H9 (cell line): ENCODE data around the gene AIPL1. TPM values are rescaled to one million over a fixed set of nuclear protein-coding genes. Genes with fewer than 3 reads are reported as not detected.

Source experiments
- DNase-seq: peaks from one replicate; pipeline ENCODE4 v3.0.0-alpha.2; 2017
- H2AFZ ChIP-seq: one replicate; pipeline ENCODE4 v1.6.1; 2013; ENCODE audit warnings: mild to moderate bottlenecking, low read length, control low read depth, moderate library complexity
- H2AK5ac ChIP-seq: 2 replicates; pipeline ENCODE4 v1.6.1; 2013; ENCODE audit warnings: low read length, control low read depth, mixed read lengths; ENCODE audit not compliant: insufficient read length
- H2BK120ac ChIP-seq: one replicate; pipeline ENCODE4 v1.6.1; 2013; ENCODE audit warnings: low read depth, mild to moderate bottlenecking, low read length, control low read depth, inconsistent platforms; ENCODE audit not compliant: poor library complexity, severe bottlenecking
- H2BK12ac ChIP-seq: 2 replicates; pipeline ENCODE4 v1.6.1; 2013; ENCODE audit warnings: low read length, control low read depth, mixed read lengths, low read depth; ENCODE audit not compliant: insufficient read length
- H2BK15ac ChIP-seq: 2 replicates; pipeline ENCODE4 v1.6.1; 2013; ENCODE audit warnings: low read depth, low read length, control low read depth
- H2BK20ac ChIP-seq: one replicate; pipeline ENCODE4 v1.6.1; 2013; ENCODE audit warnings: low read depth, mild to moderate bottlenecking, low read length, control low read depth, inconsistent platforms; ENCODE audit not compliant: poor library complexity, severe bottlenecking
- H2BK5ac ChIP-seq: 2 replicates; pipeline ENCODE4 v1.6.1; 2013; ENCODE audit warnings: low read length, control low read depth, mixed read lengths; ENCODE audit not compliant: insufficient read length
- H3K14ac ChIP-seq: 2 replicates; pipeline ENCODE4 v1.6.1; 2013; ENCODE audit warnings: low read length, control low read depth; ENCODE audit not compliant: insufficient read depth
- H3K18ac ChIP-seq: 2 replicates; pipeline ENCODE4 v1.6.1; 2013; ENCODE audit warnings: low read depth, mild to moderate bottlenecking, mixed read lengths, low read length, control low read depth; ENCODE audit not compliant: insufficient read length
- H3K23ac ChIP-seq: 2 replicates; pipeline ENCODE4 v1.6.1; 2013; ENCODE audit warnings: low read length, control low read depth, mixed read lengths, low read depth; ENCODE audit not compliant: insufficient read length
- H3K23me2 ChIP-seq: 2 replicates; pipeline ENCODE4 v1.6.1; 2013; ENCODE audit warnings: low read depth, mild to moderate bottlenecking, mixed read lengths, low read length, control low read depth; ENCODE audit not compliant: insufficient read length, poor library complexity, severe bottlenecking
- H3K27ac ChIP-seq: 2 replicates; pipeline ENCODE4 v1.5.1; 2013; ENCODE audit warnings: low read length, control low read depth, mixed read lengths, low read depth; ENCODE audit not compliant: insufficient read length
- H3K27me3 ChIP-seq: 2 replicates; pipeline ENCODE4 v1.6.1; 2013; ENCODE audit warnings: low read length, control low read depth, inconsistent platforms; ENCODE audit not compliant: insufficient read depth
- H3K4ac ChIP-seq: 2 replicates; pipeline ENCODE4 v1.6.1; 2013; ENCODE audit warnings: low read depth, mild to moderate bottlenecking, control low read depth, inconsistent platforms, low read length, moderate library complexity
- H3K4me1 ChIP-seq: 2 replicates; pipeline ENCODE4 v1.6.1; 2013; ENCODE audit warnings: low read length, control low read depth, inconsistent platforms; ENCODE audit not compliant: insufficient read depth
- H3K4me2 ChIP-seq: 2 replicates; pipeline ENCODE4 v1.6.1; 2013; ENCODE audit warnings: low read length, control low read depth, mixed read lengths; ENCODE audit not compliant: insufficient read length, insufficient read depth
- H3K56ac ChIP-seq: 2 replicates; pipeline ENCODE4 v1.6.1; 2013; ENCODE audit warnings: low read depth, mild to moderate bottlenecking, mixed read lengths, low read length, control low read depth; ENCODE audit not compliant: insufficient read length
- H3K79me1 ChIP-seq: 2 replicates; pipeline ENCODE4 v1.6.1; 2013; ENCODE audit warnings: low read depth, mild to moderate bottlenecking, moderate library complexity, low read length, control low read depth, inconsistent platforms; ENCODE audit not compliant: insufficient read depth, poor library complexity, severe bottlenecking
- H3K79me2 ChIP-seq: 2 replicates; pipeline ENCODE4 v1.6.1; 2013; ENCODE audit warnings: low read length, control low read depth, inconsistent platforms; ENCODE audit not compliant: insufficient read depth
- H3K9ac ChIP-seq: 2 replicates; pipeline ENCODE4 v1.6.1; 2013; ENCODE audit warnings: low read length, control low read depth, mixed read lengths; ENCODE audit not compliant: insufficient read length; ENCODE audit errors: extremely low read depth
- H3K9me3 ChIP-seq: one replicate; pipeline ENCODE4 v1.6.1; 2013; ENCODE audit warnings: low read depth, low read length, inconsistent platforms; ENCODE audit not compliant: control insufficient read depth
- H3T11ph ChIP-seq: one replicate; pipeline ENCODE4 v1.6.1; 2013; ENCODE audit warnings: mild to moderate bottlenecking, low read length, control low read depth, inconsistent platforms
- H4K20me1 ChIP-seq: one replicate; pipeline ENCODE4 v1.6.1; 2013; ENCODE audit not compliant: control insufficient read depth, insufficient read length, insufficient read depth
- H4K5ac ChIP-seq: 2 replicates; pipeline ENCODE4 v1.6.1; 2013; ENCODE audit warnings: low read depth, mild to moderate bottlenecking, mixed read lengths, low read length, control low read depth; ENCODE audit not compliant: insufficient read length
- H4K8ac ChIP-seq: replicated peaks from 2 replicates; pipeline ENCODE4 v1.6.1; 2013; ENCODE audit warnings: low read length, control low read depth, mixed read lengths, low read depth; ENCODE audit not compliant: insufficient read length
- H4K91ac ChIP-seq: 2 replicates; pipeline ENCODE4 v1.6.1; 2013; ENCODE audit warnings: low read depth, mild to moderate bottlenecking, moderate library complexity, mixed read lengths, low read length, control low read depth; ENCODE audit not compliant: insufficient read length
- H3K27ac Mint-ChIP-seq, 3 experiments: 2 replicates in 2 of 3; 3 replicates in 1 of 3; pipeline ENCODE4 v1.8.0; 2020 to 2021; ENCODE audit warnings: mixed read lengths in 3 of 3, mild to moderate bottlenecking in 1 of 3, moderate library complexity in 1 of 3
- H3K27me3 Mint-ChIP-seq: 2 replicates; pipeline ENCODE4 v1.8.0; 2021; ENCODE audit warnings: low read depth, mild to moderate bottlenecking, moderate library complexity, mixed read lengths
- H3K36me3 Mint-ChIP-seq, 3 experiments: 2 replicates in 2 of 3; 3 replicates in 1 of 3; pipeline ENCODE4 v1.8.0; 2020 to 2021; ENCODE audit warnings: low read depth in 3 of 3, mixed read lengths in 3 of 3; ENCODE audit not compliant: insufficient read depth in 1 of 3
- H3K4me1 Mint-ChIP-seq, 2 experiments: 2 replicates each; pipeline ENCODE4 v1.8.0; 2020; ENCODE audit warnings: mixed read lengths in 2 of 2
- H3K4me3 Mint-ChIP-seq, 2 experiments: 2 replicates in 1 of 2; 3 replicates in 1 of 2; pipeline ENCODE4 v1.8.0; 2020 to 2021; ENCODE audit warnings: mild to moderate bottlenecking in 2 of 2, mixed read lengths in 2 of 2, moderate library complexity in 1 of 2
- H3K9me3 Mint-ChIP-seq, 2 experiments: 2 replicates in 1 of 2; 3 replicates in 1 of 2; pipeline ENCODE4 v1.8.0; 2020; ENCODE audit warnings: mild to moderate bottlenecking in 2 of 2, mixed read lengths in 2 of 2, moderate library complexity in 1 of 2
- CTCF ChIP-seq: fragments of 200-600 bp; sonication (generic); conservative IDR thresholded peaks from 3 replicates; pipeline ENCODE4 v1.8.0; 2021; ENCODE audit warnings: antibody characterized with exemption, mild to moderate bottlenecking
- WGBS: extraction: QIAGEN DNeasy Blood & Tissue Kit; methylation state at CpG from one replicate; pipeline ENCODE4 v1.1.7; 2013; ENCODE audit warnings: missing lambda C conversion rate, low lambda C conversion rate, mixed read lengths; ENCODE audit not compliant: insufficient read length; ENCODE audit errors: extremely low coverage; 5-methylcytosine and 5-hydroxymethylcytosine counted together
- total RNA-seq: library from RNA; stranded (reverse); gene quantifications from 2 replicates; pipeline ENCODE4 v1.2.1, GENCODE V29; 2021

Gene AIPL1
- total RNA-seq, 1 experiment from 2014 or later = 0.57 TPM

GRCh38 chr17:6448473-6448872 is 13.6 kb upstream of the AIPL1 start:
- Histone ChIP-seq H3K23me2 (peaks cover 10% of the 10 kb centered on the region), H3K4me2 (no peak overlapping the region), H3K4me1 (peaks cover 13% of the 10 kb centered on the region; the same call in 1 of the 2 replicates), H3K18ac (no peak overlapping the region), H4K91ac (no peak overlapping the region), H3K14ac (no peak overlapping the region), H3K27me3 (no peaks in the 10 kb centered on the region), H2AFZ (no peak overlapping the region), H4K5ac (no peak overlapping the region), H4K8ac (no peak overlapping the region), H3K56ac (no peak overlapping the region), H2BK5ac (no peak overlapping the region), H2AK5ac (no peak overlapping the region), H2BK12ac (no peak overlapping the region), H3K4ac (no peak overlapping the region), H2BK20ac (no peak overlapping the region), H3K79me2 (no peaks in the 10 kb centered on the region; the same call in 1 of the 2 replicates), H3K27ac (no peak overlapping the region), H3K9ac (no peak overlapping the region), H2BK15ac (no peak overlapping the region), H3K23ac (no peak overlapping the region), H3T11ph (no peak overlapping the region), H3K9me3 (no peaks in the 10 kb centered on the region), H3K79me1 (peaks cover 16% of the 10 kb centered on the region), H4K20me1 (no peaks in the 10 kb centered on the region), H2BK120ac (no peak overlapping the region)
- no peak for TF ChIP-seq CTCF
- no peaks in the 10 kb centered on the region for H3K27me3 Mint-ChIP-seq
- peak overlapping the region in 1 of 3 experiments; percentile 44; a peak in 1 of 7 replicates for H3K27ac Mint-ChIP-seq
- H3K4me3 Mint-ChIP-seq = no peak overlapping the region; a peak in 1 of 5 replicates
- H3K4me1 Mint-ChIP-seq = peaks cover 61 to 70% of the 10 kb centered on the region in 2 experiments
- no CpG with 5 or more reads among the region's 6 CpGs for WGBS
- peaks cover 30 to 62% (median 52%) of the 10 kb centered on the region in 3 experiments for H3K36me3 Mint-ChIP-seq
- no peak for DNase-seq
- H3K9me3 Mint-ChIP-seq = no peaks in the 10 kb centered on the region; a peak in 1 of 5 replicates
